Ureter (tissue), 1 donor: Measurements from ENCODE around the gene NDFIP2. TPM values are rescaled to one million over a fixed set of nuclear protein-coding genes. Genes with fewer than 3 reads are reported as not detected.

Experiments
- DNase-seq: peaks from one replicate; pipeline ENCODE4 v3.0.0-alpha.2; 2020; ENCODE audit warnings: low spot score
- total RNA-seq: library from RNA; stranded (reverse); gene quantifications from one replicate; pipeline ENCODE4 v1.2.4, GENCODE V29; 2023
- donor health status: DM: yes; HTN: yes; CAD: no.

NDFIP2 gene
- total RNA-seq, 1 donor from 2014 or later, result 57.1 TPM

- no peak for DNase-seq
Measured at GRCh38 chr13:79459906-79460305, 21.0 kb upstream of the NDFIP2 start.

GRCh38 chr13:79462895-79463294 is 18.1 kb upstream of the NDFIP2 start:
- no peak for DNase-seq

GRCh38 chr13:79463604-79464003 is 17.4 kb upstream of the NDFIP2 start:
- no peak for DNase-seq

DNA sequence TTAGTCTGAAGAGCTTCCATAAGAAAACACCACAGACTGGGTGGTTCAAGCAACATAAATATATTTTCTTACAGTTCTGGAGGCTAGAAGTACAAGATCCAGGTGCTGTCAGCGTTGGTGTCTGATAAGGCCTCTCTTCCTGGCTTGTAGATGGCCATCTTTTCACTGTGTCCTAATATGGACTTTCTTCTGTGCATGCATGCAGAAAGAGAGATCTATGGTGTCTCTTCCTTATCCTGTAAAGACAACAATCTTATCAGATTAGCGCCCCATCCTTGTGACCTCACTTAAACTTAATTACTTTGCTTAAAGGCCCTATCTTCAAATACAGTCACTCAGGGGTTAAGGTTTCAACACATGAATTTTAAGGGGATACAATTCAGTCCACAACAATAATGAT is 14.1 kb upstream of the NDFIP2 start:
- no peak for DNase-seq

DNA sequence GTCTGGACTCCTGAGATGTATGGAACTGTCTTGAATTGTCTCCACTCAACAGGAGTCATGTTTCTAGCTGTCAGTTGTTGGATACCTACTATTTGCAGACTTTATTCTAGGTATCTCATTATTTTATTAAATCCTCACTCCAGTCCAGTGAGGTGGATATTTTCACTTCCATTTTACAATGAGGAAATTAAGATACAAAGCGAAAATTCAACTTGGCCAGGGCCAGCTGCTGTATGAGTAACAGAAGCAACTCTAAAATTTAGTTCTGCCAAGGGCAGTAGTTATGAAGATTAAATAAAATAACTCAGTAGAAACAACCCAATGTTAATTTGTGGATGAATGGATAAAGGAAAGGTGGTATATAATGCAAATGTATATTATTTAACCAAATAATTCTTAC is 12.6 kb upstream of the NDFIP2 start:
- no peak for DNase-seq

DNA sequence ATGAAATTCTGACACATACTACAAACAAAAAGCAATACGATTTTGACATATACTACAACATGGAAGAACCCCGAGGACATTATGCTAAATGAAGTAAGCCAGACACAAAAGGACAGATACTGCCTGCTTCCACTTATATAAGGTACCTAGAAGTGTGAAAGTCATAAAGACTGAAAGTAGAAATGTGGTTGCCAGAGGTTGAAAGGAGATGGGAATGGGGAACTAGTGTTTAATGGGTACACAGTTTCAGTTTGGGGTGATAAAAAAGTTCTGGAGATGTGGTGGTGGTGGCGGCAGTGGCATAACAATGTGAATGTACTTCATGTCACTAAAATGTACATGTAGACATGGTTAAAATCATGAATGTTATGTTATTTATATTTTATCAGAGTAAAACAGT is 12.1 kb upstream of the NDFIP2 start:
- no peak for DNase-seq

DNA sequence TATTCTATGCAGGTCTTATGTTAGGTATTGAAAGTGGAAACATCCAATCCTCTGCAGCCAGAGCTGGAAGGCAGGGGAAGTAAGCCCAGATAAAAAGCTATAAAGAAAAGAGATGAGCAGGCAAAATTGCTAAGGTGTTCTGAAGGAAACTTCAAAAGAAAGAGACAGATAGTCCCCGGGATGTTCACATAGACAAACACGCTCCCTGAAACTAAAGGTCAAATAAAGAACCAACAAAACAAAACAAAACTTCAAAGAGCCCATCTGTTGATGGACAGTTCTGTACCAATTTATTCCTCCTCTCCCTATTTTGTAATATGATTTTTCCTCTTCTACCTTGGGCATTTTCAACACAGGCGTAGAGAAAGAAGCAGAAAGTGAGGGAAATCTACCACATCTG is 11.3 kb upstream of the NDFIP2 start:
- DNase-seq, result no peak

DNA sequence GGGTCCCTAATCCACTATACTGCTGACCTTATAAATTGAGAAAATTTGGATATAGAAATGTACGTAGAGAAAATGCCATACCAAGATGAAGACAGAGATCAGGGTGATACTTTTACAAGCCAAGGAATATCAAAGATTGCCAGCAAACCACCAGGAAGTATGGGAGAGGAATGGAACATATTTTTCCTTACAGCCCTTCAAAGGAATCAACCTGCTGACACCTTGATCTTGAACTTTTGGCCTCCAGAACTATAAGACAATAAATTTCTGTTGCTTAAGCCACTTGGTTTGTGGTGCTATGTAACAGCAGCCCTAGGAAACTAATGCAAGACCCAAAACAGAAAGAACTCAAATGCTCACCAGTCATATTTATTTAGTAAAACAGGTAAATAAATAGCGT is 10.3 kb upstream of the NDFIP2 start:
- no peak for DNase-seq

GRCh38 chr13:79475569-79475968 is 5.4 kb upstream of the NDFIP2 start:
- no peak for DNase-seq

DNA sequence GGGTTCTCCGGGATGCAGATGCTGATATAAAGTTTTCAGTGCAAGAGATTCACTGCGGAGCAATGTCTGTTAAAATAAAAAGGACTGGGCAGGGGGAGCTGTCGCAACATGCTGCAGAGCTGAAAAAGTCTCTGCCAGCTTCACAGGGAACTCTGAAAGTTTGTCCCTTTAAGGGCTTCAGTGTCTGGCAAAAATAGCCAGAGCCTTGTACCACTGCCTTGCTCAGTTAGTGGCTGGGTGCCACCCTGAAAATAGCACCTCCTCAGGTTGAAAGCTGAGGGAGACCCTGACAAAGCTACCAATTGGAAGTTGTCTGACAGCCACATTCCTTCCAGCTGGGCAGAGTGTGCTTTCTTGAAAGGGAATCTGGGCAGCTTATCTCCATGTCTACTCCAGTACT is 3.0 kb upstream of the NDFIP2 start:
- DNase-seq, result no peak

DNA sequence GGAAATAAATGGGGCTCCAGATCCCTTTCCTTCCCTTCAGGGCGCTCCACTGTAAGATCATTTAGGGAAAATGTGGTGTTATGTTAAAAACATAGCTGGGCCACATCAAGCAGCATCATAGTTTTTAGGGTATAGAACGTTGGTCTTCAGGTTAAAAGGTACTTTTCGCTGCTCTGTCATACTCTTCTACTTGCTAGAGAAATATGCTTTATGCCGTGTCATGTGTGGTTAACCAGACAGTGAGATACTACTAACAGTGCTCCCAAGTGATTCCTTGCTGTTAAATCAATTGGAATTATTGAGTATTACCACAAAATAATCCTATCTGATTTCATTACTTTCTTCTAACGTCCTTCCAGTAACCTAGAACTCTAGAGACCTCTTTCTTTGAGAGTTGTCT is 1.1 kb upstream of the NDFIP2 start:
- DNase-seq, result no peak

DNA sequence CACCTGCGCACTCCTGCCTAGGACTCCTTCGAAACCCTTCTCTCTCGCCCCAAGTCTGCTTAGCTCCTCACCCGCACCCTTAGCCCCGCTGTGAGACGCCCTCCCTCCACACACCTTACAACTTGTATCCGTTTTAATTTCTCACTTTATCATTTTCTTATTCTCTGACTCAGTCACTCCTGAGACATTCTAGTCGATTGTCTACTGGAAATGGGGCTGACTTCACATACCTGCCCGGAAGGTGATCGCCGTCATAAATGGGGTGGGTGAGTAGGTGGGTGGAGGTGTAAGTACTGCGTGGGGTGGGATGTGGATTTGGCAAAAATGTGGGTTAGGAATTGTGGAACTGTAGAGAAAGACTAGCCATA is 714 bp downstream of the NDFIP2 start:
- DNase-seq, result no peak

GRCh38 chr13:79482281-79482970 is 1.5 kb downstream of the NDFIP2 start:
- DNase-seq, result no peak

DNA sequence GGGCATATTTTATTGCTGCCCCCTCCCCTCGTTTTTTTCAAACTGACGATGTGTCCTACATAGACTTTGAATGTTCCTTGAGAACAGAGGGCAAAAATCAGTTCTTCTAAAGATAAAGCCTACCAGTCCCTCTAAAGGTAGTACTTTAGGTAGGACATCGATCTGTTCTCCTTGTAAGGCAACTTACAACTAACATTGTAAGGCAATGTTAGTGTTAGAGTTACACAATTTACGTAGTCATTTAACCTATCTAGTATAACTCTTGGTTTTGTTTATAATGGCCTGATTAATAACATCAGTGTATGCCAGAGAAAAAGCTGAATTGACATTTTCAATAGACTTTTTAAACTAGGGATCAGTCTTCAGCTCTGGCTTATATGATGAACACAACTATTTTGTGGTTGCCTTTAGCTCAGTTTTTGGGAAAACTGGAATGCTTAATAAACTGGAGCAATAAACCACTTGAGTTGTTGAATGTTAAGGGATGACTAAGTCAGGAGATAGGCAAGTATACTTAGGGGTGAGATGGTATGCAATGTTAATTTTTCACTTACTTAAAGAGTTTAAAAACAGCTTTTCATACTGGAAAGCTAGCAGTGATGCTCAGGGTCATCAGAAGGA is 2.2 kb downstream of the NDFIP2 start:
- DNase-seq, result no peak

GRCh38 chr13:79485014-79485811 is 4.3 kb downstream of the NDFIP2 start:
- DNase-seq, result peak; percentile 44

- no peak for DNase-seq
Measured at GRCh38 chr13:79486433-79487188, 5.7 kb downstream of the NDFIP2 start.

DNA sequence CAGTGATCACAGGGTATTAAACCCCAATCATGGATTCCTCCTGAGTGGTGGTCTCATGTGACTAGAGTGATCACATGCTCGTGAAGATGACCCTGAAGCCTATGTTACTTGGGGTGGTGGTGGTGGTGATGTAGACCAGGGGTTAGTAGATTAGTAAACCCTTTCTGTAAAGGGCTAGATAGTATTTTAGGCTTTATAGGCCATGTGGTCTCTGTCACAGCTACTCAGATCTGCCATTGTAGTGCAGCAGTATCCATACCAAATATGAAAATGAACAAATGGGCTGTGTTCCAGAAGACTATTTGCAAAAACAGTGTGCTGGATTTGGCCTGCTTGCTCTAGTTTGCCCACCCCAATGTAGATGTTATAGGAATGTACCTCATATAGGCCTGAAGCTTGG is 9.4 kb downstream of the NDFIP2 start:
- no peak for DNase-seq

GRCh38 chr13:79490824-79491223 is 9.9 kb downstream of the NDFIP2 start:
- DNase-seq, result no peak

- DNase-seq, result no peak
Measured at GRCh38 chr13:79491715-79492114, 10.8 kb downstream of the NDFIP2 start.

DNA sequence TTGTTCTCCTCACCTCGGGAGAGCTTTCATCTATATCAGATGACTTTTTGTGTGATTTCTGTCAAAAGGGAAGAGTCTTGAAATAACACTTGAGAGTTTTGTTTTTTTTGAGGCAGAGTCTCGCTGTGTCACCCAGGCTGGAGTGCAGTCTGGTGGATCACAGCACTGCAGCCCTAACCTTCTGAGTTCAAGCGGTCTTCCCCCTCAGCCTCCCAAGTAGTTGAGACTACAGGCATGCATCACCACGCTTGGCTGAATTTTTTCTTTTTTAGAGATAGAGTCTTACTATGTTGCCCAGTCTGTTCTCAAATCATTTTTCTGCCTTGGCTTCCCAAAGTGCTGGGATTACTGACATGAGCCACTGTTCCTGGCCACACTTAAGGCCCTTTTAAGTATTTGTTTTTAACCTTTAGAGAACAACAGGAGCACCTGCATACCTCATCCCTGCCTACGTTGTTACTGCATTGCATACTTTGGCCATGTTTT is 11.4 kb downstream of the NDFIP2 start:
- DNase-seq, result no peak

DNA sequence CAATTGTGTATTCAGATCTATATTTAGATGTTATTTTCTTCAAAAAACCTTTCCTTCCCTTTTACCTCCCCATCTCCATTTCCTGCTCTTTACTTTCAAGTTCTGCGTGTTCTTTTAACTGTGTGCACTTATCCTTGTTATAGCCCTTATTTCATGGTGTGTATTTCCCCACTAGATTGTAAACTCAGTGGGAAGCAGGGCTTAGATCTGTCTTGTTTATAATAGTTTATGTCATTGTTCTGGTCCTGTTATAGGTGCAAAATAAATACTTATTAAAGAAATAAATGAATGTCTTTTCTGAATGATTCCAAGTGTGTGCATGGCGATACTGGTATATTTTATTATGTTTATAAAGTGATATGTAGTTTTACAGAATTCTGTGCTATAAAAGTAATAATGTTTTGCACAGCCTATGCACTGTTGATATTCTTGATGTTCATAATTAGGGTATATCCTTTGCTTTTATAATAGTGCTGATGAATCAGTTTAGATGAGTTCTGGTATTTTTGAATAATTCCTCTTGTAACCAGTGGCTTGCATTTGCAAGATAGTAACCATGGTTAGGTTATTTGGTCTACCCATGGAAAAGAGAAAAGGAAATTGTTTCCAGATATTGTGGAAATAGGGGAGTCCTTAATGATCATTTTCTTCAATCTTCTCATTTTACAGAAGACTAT is 12.1 kb downstream of the NDFIP2 start:
- DNase-seq, result no peak

GRCh38 chr13:79496188-79496587 is 15.2 kb downstream of the NDFIP2 start:
- DNase-seq, result no peak
